ENCODE measurements around the gene GPR89A.
"Not testable (repeated sequence)": the region's sequence is repeated elsewhere in the genome, so short reads cannot be mapped to it uniquely, and the experiment has no call there.

GPR89A gene

GRCh38 chr1:145688328-145688727, 80.5 kb downstream of the GPR89A start:
- DNase-seq: no peak

GRCh38 chr1:145688924-145689323, 81.1 kb downstream of the GPR89A start:
- no peak for DNase-seq

DNA sequence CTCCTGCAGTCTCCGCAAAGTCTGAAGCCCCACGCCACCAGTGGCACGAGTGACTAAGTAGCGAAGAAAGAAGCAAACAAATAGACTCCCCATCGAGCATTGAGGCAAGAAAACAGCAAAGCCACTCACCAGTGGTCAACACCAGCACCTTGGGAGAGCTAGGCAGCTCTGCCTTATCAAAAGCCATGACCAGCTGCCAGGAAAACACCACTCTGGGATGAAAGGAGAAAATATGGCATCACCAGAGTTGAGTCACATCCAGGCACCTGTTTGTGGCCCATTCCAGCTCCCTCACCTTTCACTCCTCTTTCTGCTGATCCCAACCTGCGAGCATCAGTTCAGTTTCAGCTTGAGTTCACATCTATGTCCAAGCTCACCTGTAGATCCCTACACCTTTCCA, 82.1 kb downstream of the GPR89A start:
- no peak for DNase-seq

GRCh38 chr1:145690587-145691558, 83.1 kb downstream of the GPR89A start:
- DNase-seq: no peak

GRCh38 chr1:145692785-145693443, 85.1 kb downstream of the GPR89A start:
- no peak for DNase-seq

DNA sequence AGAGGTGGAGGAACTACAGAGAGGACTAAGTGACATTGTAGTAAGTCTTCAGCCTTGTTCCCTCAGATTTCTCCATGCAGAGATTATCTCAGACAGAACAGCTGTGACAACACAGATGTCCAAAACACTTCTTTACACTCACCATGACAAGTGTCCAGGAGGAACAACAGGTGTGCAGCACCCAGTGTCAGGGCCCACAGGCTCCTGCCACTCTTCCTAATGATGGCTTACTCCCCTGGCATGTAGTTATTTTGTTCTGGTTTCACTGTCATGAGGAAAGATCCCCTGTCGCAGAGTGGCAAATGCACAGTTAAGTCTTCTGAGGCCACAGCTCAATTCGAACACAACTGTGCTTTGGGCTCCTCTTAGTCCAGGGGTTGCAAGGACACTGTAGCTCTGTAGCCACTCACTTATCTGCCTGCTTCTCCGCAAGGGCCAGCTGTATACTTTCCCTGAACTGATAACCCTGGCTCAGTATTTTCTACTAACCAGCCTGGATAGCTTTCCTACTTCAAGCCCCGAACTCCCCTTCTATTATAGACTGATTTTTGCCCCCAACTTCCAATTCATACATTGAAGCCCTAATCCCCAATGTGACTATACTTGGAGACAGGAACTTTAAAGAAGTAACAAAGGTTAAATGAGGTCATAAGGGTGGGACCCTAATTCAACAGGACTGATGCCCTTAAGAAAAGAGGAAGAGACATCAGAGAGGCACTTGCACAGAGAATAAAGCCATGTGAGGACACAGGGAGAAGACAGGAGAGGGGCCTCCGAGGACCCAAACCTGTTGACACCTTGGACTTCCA, 88.2 kb downstream of the GPR89A start:
- no peak for DNase-seq

- DNase-seq: no peak
Observed at GRCh38 chr1:145696630-145696960, 88.8 kb downstream of the GPR89A start.

DNA sequence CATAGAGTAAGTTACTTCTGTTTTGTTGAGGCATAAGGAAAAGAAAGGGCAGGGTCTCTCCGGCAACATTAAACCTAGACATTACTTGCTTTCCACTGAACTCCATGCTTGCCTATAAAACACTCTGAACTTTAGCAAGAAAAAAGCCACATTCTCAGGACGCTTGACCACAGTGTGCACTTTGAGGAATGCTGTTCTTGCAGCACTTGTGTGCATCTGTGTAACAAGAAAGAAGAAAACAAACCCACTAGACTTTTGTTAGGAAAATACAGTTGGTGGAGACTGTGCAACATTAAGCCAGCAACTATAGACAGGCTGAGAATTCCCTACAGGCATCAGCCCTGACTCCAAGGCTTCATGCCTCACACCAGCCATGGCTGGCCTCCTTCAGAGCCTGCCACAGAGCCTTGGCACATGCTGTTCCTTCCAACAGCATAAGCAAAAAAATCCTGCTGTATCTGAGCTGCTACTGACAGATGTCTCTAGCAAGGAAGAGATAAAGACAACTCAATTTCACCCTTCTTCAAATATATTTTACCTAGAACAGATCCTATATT, 93.6 kb downstream of the GPR89A start:
- DNase-seq: no peak

- no peak for DNase-seq
Observed at GRCh38 chr1:145702052-145702451, 94.3 kb downstream of the GPR89A start.

DNA sequence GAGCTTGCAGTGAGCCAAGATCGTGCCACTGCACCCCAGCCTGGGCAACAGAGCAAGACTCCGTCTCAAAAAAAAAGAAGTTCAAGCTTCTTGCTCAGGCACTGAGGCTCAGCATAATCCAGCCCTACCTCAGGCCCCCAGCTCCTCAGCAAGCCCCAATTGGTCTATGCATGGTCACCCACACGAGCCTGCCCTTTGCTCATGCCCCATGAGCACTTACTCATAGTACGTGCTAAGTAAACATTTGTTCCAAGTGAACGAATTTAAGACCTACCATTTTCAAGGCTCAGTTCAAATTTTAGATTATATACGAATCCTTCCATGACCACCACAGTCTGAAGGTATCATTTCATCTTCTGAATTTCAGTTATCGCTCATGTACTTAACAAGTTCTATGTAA, 95.0 kb downstream of the GPR89A start:
- no peak for DNase-seq

- no peak for DNase-seq
Observed at GRCh38 chr1:145705622-145706021, 97.8 kb downstream of the GPR89A start.

- DNase-seq: no peak
Observed at GRCh38 chr1:145706086-145706664, 98.4 kb downstream of the GPR89A start.

DNA sequence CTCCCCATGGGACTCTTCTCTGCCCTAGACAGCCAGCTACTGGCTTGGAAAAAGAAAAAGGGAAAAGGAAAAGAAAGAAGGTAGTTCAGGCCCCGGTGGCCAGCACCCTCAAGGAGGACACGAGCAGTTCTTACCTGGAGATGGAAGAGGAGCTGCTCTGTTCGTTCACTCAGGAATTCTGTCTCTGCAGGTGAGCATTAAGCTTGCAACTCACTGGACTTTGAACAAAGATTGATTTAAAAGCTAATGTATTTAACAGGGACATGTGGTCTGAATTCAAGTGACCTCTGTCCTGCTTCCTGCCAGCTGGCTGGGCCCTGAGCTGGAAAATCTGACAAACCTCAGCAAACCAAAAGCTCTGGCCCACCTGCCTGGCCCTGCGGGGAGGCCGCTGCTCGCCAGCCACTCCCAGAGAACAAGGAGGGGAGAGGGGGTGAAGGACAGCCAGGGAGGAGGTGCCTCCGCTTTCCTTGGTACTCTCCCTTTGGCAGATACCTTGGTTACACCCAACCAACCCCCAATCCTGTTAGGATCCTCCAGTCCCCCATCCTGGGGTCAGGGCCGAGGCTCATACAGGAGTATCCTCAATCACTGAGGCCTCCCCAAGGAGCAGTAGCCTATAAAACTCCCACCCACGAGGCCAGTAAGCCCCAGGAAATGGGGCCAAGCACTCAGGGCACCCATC, 99.5 kb downstream of the GPR89A start, which contains the start of gene PDZK1:
Gene PDZK1 (minus strand): TSS at position 186 of the 685 bp plus-strand sequence. CDS start 19,347 bp downstream, outside the sequence.
- no peak for DNase-seq

DNA sequence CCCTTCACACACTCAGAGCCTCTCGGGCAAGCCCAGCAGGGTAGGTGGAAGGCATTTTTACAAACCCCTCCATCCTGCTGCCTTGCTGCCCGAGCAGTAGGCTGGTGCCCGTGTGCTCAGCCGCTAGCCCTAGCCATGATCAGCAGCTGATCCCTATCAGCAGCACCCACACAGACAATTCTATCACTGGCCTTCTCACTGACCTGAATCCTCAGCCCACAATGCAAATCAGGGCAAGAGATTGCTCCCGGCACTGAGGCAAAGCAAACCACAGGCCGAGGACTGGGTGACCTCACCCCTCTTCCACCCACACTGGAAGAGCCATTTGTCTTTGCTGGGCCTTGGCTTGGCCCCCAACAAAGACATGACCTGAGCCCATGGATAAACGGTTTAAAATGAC, 100.3 kb downstream of the GPR89A start:
- DNase-seq: no peak

DNA sequence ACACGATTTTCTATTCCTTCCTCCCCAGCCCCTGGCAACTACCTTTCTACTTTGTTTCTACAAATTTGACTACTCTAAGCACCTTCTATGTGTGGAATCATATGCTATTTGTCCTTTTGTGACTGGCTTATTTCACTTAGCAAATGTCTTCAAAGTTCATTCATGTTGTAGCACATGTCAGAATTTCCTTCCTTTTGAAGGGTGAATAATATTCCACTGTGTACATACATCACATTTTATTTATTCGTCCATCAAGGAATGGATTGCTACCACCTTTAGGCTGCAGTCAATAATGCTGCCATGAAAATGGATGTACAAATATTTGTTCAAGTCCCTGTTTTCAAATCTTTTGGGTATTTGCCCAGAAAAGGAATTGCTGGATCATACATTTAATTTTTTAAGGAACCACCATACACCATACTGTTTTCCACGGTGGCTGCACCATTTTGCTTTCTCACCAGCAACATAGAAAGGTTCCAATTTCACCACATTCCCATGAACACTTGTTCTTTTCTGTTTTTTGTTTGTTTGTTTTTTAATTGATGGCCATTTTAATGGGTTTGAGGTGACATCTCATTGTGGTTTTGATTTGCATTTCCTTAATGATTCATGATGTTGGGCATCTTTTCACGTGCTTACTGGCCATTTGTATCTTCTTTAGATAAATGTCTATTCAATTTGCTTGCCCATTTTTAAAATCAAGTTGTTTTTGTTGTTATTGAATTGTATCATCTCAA, 102.7 kb downstream of the GPR89A start:
- no peak for DNase-seq

GRCh38 chr1:145711213-145711651, 103.4 kb downstream of the GPR89A start:
- no peak for DNase-seq

DNA sequence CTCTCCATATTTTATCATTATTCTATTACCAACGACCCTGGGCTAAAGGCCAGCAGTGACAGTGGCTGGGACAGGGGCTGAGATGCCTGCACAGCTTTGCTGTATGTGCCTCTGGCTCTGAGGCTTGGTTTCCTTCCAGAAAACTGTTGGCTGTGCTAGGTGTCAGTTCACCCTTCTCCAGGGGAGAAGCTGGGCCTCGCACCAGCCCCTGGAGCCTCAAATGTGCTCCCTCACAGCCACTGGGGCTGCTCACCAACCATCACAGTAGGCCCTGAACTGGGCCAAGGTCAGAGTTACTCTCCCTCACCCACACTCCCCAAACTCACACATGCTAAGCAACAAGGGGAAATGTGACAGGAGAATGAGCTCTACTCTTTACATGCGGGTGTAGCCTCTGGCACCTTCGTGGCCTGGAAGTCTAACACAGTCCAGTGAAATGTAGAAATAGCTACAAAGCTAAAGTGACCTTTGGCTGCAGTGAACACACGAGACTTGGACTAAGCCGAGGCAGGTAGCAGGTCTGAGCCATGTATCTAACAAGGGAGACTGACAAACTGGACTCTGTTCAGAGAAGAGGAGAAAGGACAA, 106.8 kb downstream of the GPR89A start:
- DNase-seq: no peak

DNA sequence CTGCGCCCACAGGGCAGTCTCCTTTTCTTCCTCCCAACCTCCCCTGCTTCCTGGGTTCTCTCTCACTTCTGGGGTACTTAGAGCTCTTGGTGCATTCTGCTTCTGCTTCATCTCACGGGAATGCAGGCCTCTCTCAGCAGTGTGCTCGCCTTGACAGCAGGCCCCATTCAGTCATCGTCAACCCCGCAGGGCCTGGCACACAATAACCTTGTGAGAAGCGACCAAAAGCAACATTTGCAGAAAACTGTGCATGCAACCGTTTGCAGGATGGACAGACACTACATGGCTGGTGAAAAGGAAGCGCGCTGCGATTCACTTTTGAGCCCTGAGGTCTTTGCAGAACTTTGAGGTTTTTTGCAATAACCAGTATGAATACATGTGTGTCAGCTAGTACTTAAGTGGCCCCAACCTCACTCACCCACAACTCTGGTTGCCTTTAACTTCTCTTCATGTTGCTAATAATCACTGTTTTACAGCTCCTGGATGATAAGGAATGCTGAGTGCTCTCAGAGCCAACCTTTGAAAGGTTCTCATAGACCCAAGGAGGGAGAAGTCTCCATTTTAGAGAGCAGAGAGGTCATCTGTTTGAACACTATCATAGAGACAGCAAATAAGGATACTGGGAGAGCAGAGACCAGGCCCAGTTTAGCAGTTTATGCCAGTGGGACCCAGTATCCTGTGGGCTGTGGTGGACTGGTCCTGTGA, 109.0 kb downstream of the GPR89A start:
- DNase-seq: no peak

DNA sequence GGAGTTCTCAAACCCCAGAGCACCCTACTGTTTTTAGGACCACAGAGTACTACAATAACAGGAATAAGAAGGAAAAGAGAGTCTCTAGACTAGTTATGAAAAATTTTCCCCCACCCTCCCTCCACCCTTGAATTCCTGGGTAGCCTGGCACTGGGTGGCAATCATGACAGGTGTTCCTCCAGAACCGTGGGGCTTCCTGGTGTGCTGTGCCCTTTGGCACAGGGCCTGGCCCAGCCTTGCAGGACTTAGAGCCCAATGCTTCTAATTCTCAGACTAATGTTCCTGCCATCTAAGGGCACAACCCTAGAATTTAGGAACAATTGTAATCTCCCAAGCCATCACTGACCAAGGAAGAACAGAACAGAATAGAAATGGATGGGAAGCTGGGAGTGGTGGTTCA, 110.0 kb downstream of the GPR89A start:
- DNase-seq: no peak

DNA sequence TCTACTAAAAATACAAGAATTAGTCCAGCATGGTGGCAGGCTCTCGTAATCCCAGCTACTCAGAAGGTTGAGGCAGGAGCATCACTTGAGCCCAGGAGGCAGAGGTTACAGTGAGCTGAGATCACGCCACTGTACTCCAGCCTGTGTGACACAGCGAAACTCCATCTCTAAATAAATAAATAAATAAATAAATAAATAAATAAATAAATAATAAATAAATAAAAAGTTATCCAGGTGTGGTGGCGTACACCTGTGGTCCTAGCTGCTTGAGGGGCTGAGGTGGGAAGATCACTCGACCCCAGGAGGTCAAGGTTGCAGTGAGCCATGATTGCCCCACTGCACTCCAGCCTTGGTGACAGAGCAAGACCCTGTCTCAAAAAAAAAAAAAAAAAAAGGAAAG, 110.7 kb downstream of the GPR89A start:
- DNase-seq: not testable (repeated sequence)

All from activated effector memory CD4-positive, alpha-beta T cell treated with anti-CD3 and anti-CD28 coated beads, Interleukin-2, amount 50 U/mL, for 16 hours (primary cell).